Melanocyte of skin (primary cell): Measurements from ENCODE around the gene DDAH1. TPM values are rescaled to one million over a fixed set of nuclear protein-coding genes. Genes with fewer than 3 reads are reported as not detected.

Experiments
- small RNA-seq, 2 donors: library from RNA; depleted of rRNA; stranded (forward); fragments of <200 nt; gene quantifications; one replicate each; pipeline ENCODE3, GENCODE V24; 2012
- total RNA-seq, 2 donors: library from RNA; depleted of rRNA; stranded (reverse); fragments of >200 nt; gene quantifications; 2 replicates each; pipeline ENCODE4 v1.2.3, GENCODE V29; 2012

DDAH1 gene
- total RNA-seq: 1 to 10 TPM; 1.4 to 2.0 TPM

DNA sequence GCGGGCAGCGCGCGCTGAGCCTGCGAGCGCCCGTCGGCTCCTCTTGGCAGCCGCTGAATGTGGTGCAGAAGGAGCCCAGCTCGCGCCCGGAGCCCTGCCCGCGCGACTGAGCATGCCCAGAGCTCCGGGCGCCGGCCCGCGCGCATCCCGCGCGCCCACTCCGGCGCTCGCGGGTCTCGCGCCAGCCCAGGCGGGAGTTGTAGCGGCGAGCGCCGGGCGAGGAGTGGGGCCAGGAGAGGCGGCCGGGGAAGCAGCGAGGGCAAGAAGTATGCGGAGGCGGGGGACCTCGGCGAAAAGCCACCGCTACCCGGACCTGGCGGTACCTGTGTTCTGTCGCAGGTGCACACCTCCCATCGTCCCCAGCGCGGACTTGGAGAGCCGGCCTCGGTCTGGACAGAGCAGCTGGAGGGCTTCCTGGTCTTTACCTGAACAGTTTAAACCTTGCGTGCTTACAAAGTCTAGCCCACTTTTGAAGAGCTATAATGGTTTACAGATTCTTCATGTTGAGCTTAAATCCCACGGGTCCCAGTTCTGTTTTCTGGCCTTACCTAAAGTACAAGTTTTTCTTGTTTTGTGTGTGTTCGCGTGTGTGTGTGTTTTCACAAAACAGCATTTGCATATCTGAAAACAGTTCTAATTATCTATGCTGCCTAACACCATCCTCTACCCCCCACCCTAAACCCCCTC, at the start of gene DDAH1:
TSS of gene DDAH1 (minus strand) at position 61 of the 687 bp plus-strand sequence. CDS start 114 bp downstream, outside the sequence.

GRCh38 chr1:85276215-85276977, 188.6 kb downstream of the DDAH1 start, which contains the start of gene BCL10:
BCL10 (minus strand) TSS chr1:85276632; CDS start chr1:85276352, 280 bp downstream.

Small RNA genes lying within 50 kb of the gene (small RNA-seq; reads per million reads assigned to genes)
- gene RF00019: 0 reads per million in 2 donors

Other genes starting within 250 kb of the DDAH1 start
- gene C1orf52, start 205.5 kb downstream of the DDAH1 start, total RNA-seq: 1 to 10 TPM; 8.7 to 9.3 TPM
- 10 to 100 TPM; 18.6 to 23.6 TPM for gene BCL10, start 188.5 kb downstream of the DDAH1 start, total RNA-seq
- gene CCN1, start 115.6 kb upstream of the DDAH1 start, total RNA-seq: 1 to 10 TPM in 1 of 2 donors, under 1 TPM in 1; 0.69 to 2.0 TPM
- 1 to 10 TPM; 6.5 to 8.7 TPM for gene ZNHIT6, start 243.3 kb upstream of the DDAH1 start, total RNA-seq